Large intestine (tissue), 3 donors: Measurements from ENCODE around the gene ALK. TPM values are rescaled to one million over a fixed set of nuclear protein-coding genes. Genes with fewer than 3 reads are reported as not detected.

Experiments used
- DNase-seq, 2 donors: peaks; one replicate each; pipeline versions ENCODE4 v3.0.0 to v3.0.0-alpha.2; 2013
- H3K27ac ChIP-seq: one replicate; pipeline ENCODE4 v1.5.1; 2013; ENCODE audit warnings: low read length
- H3K27me3 ChIP-seq: 2 replicates; pipeline ENCODE4 v1.6.1; 2013; ENCODE audit warnings: low read length; ENCODE audit not compliant: control insufficient read depth, insufficient read depth
- H3K36me3 ChIP-seq: 2 replicates; pipeline ENCODE4 v1.6.1; 2013; ENCODE audit warnings: low read length; ENCODE audit not compliant: control insufficient read depth, insufficient read depth
- H3K4me1 ChIP-seq: one replicate; pipeline ENCODE4 v1.6.1; 2013; ENCODE audit warnings: low read length; ENCODE audit not compliant: control insufficient read depth, insufficient read depth
- H3K4me3 ChIP-seq: one replicate; pipeline ENCODE4 v1.5.1; 2013; ENCODE audit warnings: low read length
- H3K9me3 ChIP-seq: one replicate; pipeline ENCODE4 v1.6.1; 2013; ENCODE audit warnings: mild to moderate bottlenecking, low read depth, low read length, moderate library complexity; ENCODE audit not compliant: control insufficient read depth
- WGBS: methylation state at CpG from one replicate; pipeline ENCODE4 v1.1.5; 2013; ENCODE audit warnings: low lambda C conversion rate; ENCODE audit not compliant: insufficient coverage; 5-methylcytosine and 5-hydroxymethylcytosine counted together
- polyA plus RNA-seq: library from polyadenylated mRNA; unstranded; fragments of 120-200 nt; gene quantifications from one replicate; pipeline ENCODE4 v1.2.1, GENCODE V29; 2013

ALK gene
- polyA plus RNA-seq, 1 donor: 1.5 TPM

DNA sequence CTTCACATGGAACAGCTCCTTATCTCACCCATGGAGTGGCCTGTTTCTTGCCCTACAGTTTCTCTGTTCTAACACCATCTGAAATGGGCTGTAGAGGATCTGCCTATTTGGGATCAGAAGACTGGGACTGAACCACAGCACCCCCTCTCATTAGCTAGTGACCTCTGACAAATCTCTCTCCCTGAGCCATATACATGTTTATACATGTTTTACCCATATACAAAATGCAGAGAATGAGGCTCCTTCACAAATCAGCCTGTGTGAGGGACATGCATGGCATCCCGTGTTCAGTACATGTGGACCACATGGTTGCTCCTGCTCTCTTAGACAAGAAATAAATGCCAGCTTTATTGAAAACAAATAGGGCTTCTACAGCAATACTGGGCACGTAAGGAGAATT is 282.7 kb downstream of the ALK start:
- H3K27ac ChIP-seq: no peak overlapping the region
- no peak for DNase-seq
- 80% methylated on average over 1 of the region's 2 CpGs for WGBS
- no peak overlapping the region for H3K4me3 ChIP-seq
- H3K36me3 ChIP-seq: no peaks in the 10 kb centered on the region
- H3K9me3 ChIP-seq: no peaks in the 10 kb centered on the region
- H3K4me1 ChIP-seq: no peaks in the 10 kb centered on the region
- H3K27me3 ChIP-seq: peaks cover 3% of the 10 kb centered on the region

- peaks cover 2% of the 10 kb centered on the region for H3K27me3 ChIP-seq
- H3K4me1 ChIP-seq: no peaks in the 10 kb centered on the region
- H3K9me3 ChIP-seq: no peaks in the 10 kb centered on the region
- no peak overlapping the region for H3K4me3 ChIP-seq
- no peak for DNase-seq
- no peaks in the 10 kb centered on the region for H3K36me3 ChIP-seq
- H3K27ac ChIP-seq: no peak overlapping the region
- WGBS: no CpG with 5 or more reads among the region's 1 CpG
Observed at GRCh38 chr2:29634916-29635315, 286.5 kb downstream of the ALK start.

GRCh38 chr2:29632018-29632417 is 289.4 kb downstream of the ALK start:
- no CpG with 5 or more reads among the region's 2 CpGs for WGBS
- no peak overlapping the region for H3K4me3 ChIP-seq
- peaks cover 7% of the 10 kb centered on the region for H3K27me3 ChIP-seq
- DNase-seq: no peak
- no peaks in the 10 kb centered on the region for H3K9me3 ChIP-seq
- H3K36me3 ChIP-seq: no peaks in the 10 kb centered on the region
- H3K27ac ChIP-seq: no peak overlapping the region
- H3K4me1 ChIP-seq: no peaks in the 10 kb centered on the region

- H3K4me1 ChIP-seq: no peaks in the 10 kb centered on the region
- no peak for DNase-seq
- no peaks in the 10 kb centered on the region for H3K9me3 ChIP-seq
- H3K27me3 ChIP-seq: peaks cover 17% of the 10 kb centered on the region
- H3K36me3 ChIP-seq: no peaks in the 10 kb centered on the region
- no peak overlapping the region for H3K4me3 ChIP-seq
- H3K27ac ChIP-seq: no peak overlapping the region
Observed at GRCh38 chr2:29629495-29629894, 291.9 kb downstream of the ALK start.

- peaks cover 17% of the 10 kb centered on the region for H3K27me3 ChIP-seq
- H3K9me3 ChIP-seq: no peaks in the 10 kb centered on the region
- DNase-seq: no peak
- H3K4me1 ChIP-seq: no peaks in the 10 kb centered on the region
- no peak overlapping the region for H3K27ac ChIP-seq
- 100% methylated on average over 1 of the region's 4 CpGs for WGBS
- H3K36me3 ChIP-seq: no peaks in the 10 kb centered on the region
- H3K4me3 ChIP-seq: no peak overlapping the region
Observed at GRCh38 chr2:29628862-29629261, 292.5 kb downstream of the ALK start.

GRCh38 chr2:29628108-29628745 is 293.2 kb downstream of the ALK start:
- no peaks in the 10 kb centered on the region for H3K36me3 ChIP-seq
- H3K27ac ChIP-seq: no peak overlapping the region
- no CpG with 5 or more reads among the region's 2 CpGs for WGBS
- no peak overlapping the region for H3K4me3 ChIP-seq
- H3K9me3 ChIP-seq: no peaks in the 10 kb centered on the region
- no peaks in the 10 kb centered on the region for H3K4me1 ChIP-seq
- DNase-seq: no peak
- peaks cover 17% of the 10 kb centered on the region for H3K27me3 ChIP-seq

DNA sequence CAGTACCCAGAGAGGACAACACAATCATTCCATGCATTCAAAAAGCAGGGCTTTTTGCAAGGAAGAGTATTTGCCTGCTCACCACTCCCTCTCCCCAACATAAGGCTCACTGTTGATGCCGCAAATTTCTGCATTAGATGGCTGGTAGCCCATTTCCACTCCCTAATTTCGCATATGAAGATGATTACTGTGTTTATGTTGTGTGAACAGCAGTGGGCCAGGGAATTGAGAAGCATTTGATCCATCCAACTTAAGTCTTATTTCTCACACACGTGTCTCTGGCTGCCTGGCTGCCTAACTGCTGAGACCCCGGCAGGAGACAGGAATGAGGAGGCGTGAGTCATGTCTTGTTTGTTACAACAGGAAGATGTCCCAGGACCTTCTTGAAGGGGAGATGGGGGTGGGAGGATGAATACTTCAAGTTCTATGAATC is 294.1 kb downstream of the ALK start:
- no CpG with 5 or more reads among the region's 5 CpGs for WGBS
- H3K4me1 ChIP-seq: no peaks in the 10 kb centered on the region
- H3K4me3 ChIP-seq: no peak overlapping the region
- H3K27ac ChIP-seq: no peak overlapping the region
- no peaks in the 10 kb centered on the region for H3K36me3 ChIP-seq
- H3K27me3 ChIP-seq: peaks cover 17% of the 10 kb centered on the region
- H3K9me3 ChIP-seq: no peaks in the 10 kb centered on the region
- peak in 1 of 2 donors; percentile 3 for DNase-seq

GRCh38 chr2:29620890-29621289 is 300.5 kb downstream of the ALK start:
- WGBS: no CpG with 5 or more reads among the region's 1 CpG
- peaks cover 4% of the 10 kb centered on the region for H3K27me3 ChIP-seq
- H3K9me3 ChIP-seq: no peaks in the 10 kb centered on the region
- DNase-seq: no peak
- H3K4me3 ChIP-seq: no peak overlapping the region
- H3K4me1 ChIP-seq: peaks cover 14% of the 10 kb centered on the region
- H3K36me3 ChIP-seq: no peaks in the 10 kb centered on the region
- no peak overlapping the region for H3K27ac ChIP-seq

- Histone ChIP-seq H3K27ac (no peak overlapping the region), H3K9me3 (no peaks in the 10 kb centered on the region), H3K4me3 (no peak overlapping the region), H3K4me1 (peaks cover 14% of the 10 kb centered on the region), H3K36me3 (no peaks in the 10 kb centered on the region), H3K27me3 (no peaks in the 10 kb centered on the region)
- DNase-seq: no peak
- no CpG with 5 or more reads among the region's 6 CpGs for WGBS
Observed at GRCh38 chr2:29619689-29620088, 301.7 kb downstream of the ALK start.

DNA sequence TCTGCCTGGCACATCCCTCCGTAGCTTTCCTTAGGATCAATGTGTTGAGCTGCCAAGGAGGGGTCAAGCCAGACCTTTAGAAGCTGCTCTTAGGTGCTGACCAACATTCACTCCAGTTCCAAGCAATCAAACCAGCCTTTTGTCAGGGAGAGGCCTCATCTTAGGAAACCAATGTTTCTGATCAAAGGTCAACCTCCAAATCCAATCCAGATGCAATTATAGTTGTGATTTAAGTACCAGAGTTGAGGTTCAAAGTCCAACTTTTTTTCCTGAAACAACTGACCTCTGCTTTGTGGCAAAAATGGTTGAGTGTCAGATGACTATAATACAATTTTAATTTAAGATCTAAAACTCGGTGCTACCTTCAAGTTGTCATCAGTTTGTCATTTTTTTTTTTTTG is 303.4 kb downstream of the ALK start:
- Histone ChIP-seq H3K9me3 (no peaks in the 10 kb centered on the region), H3K27ac (no peak overlapping the region), H3K27me3 (no peaks in the 10 kb centered on the region), H3K4me3 (no peak overlapping the region), H3K4me1 (peaks cover 14% of the 10 kb centered on the region), H3K36me3 (no peaks in the 10 kb centered on the region)
- no CpG with 5 or more reads among the region's 2 CpGs for WGBS
- peak; percentile 47 to 75 for DNase-seq

GRCh38 chr2:29617351-29617750 is 304.0 kb downstream of the ALK start:
- DNase-seq: no peak
- H3K4me3 ChIP-seq: no peak overlapping the region
- no peaks in the 10 kb centered on the region for H3K36me3 ChIP-seq
- H3K4me1 ChIP-seq: peaks cover 14% of the 10 kb centered on the region
- no peak overlapping the region for H3K27ac ChIP-seq
- no peaks in the 10 kb centered on the region for H3K27me3 ChIP-seq
- H3K9me3 ChIP-seq: no peaks in the 10 kb centered on the region
- WGBS: 40% methylated on average over 1 of the region's 3 CpGs
